Panc1 (cell line): ENCODE results near the gene INF2.

ENCODE experiments used
- POLR2AphosphoS5 ChIP-seq: IDR thresholded peaks from 2 replicates; pipeline ENCODE4 v1.6.1; 2012; ENCODE audit warnings: mild to moderate bottlenecking, low read depth, low read length, moderate library complexity
- TF ChIP-seq, protein P1 (sequence below): fragments of 450-650 bp; IDR thresholded peaks from 2 replicates; pipeline ENCODE4 v1.5.1; 2017; ENCODE audit warnings: mild to moderate bottlenecking

DNA sequence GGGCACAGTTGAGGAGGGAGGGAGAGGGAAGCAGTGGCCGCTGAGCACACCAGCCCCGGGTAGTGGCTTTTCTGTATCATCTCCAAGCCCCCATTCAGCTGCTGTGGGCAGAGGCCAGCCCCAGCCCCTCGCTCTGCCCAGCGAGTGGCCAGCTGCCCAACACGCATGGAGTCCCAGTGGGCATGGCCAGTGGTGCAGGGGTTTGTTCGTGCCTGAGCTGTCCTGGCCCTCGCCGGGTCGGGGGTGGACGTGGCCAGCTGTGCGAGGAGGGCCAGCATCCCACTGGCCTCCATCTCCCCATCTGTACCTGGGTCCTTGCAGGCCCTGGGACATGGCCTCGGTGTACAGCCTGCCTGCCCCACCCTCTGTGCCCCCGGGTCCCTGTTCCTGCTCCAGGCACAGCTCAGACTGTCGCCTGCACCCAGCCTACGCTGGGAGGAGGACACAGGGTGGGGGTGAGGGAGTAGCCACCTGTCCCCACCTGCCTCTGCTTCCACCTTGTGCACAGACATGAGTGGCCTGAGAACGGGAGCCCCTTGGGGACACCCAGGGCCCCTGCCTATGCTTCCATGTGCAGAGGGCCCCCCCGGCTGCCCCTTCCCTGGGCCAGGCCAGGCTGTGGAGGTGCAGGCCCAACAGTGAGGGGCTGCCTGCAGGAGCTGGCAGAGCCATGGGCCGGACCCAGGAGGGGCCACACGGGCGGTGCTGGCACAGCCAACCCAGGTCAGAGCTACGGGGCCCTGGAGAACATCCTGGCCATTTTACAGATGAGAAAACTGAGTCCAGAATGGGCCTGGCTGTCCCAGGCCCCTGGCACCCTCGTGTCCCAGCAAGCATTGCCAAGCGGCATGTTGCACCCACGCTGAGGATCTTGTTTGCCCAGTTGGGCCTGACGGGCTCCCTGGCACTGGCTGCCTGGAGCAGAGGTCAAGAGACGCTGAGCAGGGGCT lies 4.3 kb downstream of the INF2 start:
- TF ChIP-seq, protein P1, sequence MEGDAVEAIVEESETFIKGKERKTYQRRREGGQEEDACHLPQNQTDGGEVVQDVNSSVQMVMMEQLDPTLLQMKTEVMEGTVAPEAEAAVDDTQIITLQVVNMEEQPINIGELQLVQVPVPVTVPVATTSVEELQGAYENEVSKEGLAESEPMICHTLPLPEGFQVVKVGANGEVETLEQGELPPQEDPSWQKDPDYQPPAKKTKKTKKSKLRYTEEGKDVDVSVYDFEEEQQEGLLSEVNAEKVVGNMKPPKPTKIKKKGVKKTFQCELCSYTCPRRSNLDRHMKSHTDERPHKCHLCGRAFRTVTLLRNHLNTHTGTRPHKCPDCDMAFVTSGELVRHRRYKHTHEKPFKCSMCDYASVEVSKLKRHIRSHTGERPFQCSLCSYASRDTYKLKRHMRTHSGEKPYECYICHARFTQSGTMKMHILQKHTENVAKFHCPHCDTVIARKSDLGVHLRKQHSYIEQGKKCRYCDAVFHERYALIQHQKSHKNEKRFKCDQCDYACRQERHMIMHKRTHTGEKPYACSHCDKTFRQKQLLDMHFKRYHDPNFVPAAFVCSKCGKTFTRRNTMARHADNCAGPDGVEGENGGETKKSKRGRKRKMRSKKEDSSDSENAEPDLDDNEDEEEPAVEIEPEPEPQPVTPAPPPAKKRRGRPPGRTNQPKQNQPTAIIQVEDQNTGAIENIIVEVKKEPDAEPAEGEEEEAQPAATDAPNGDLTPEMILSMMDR = no peak
- no peak for TF ChIP-seq POLR2AphosphoS5
